Thyroid gland (tissue), 4 donors: ENCODE results near the gene HSPB7. TPM values are rescaled to one million over a fixed set of nuclear protein-coding genes. Genes with fewer than 3 reads are reported as not detected.
"Not testable (repeated sequence)": the region's sequence is repeated elsewhere in the genome, so short reads cannot be mapped to it uniquely, and the experiment has no call there.

Experiments
- DNase-seq, 2 donors: peaks; one replicate each; pipeline ENCODE4 v3.0.0-alpha.2; 2019
- H3K27ac ChIP-seq, 3 donors: fragments of 200-600 bp; sonication (generic); 1 replicate in 2 of 3; 2 replicates in 1 of 3; pipeline ENCODE4 v1.5.1; 2016 to 2019; ENCODE audit warnings: mild to moderate bottlenecking in 1 of 3, moderate library complexity in 1 of 3
- H3K27me3 ChIP-seq: fragments of 200-600 bp; sonication (generic); one replicate; pipeline ENCODE4 v1.5.1; 2019
- H3K36me3 ChIP-seq, 2 donors: fragments of 200-600 bp; sonication (generic); one replicate each; pipeline ENCODE4 v1.5.1; 2016 to 2019
- H3K4me1 ChIP-seq, 2 donors: fragments of 200-600 bp; sonication (generic); one replicate each; pipeline ENCODE4 v1.5.1; 2017 to 2019
- H3K4me3 ChIP-seq, 3 donors: fragments of 200-600 bp; sonication (generic); replicated peaks in 1 of 3; 1 replicate in 2 of 3; 2 replicates in 1 of 3; pipeline ENCODE4 v1.5.1; 2016; ENCODE audit warnings: mild to moderate bottlenecking in 1 of 3
- H3K9me3 ChIP-seq: fragments of 200-600 bp; sonication (generic); one replicate; pipeline ENCODE4 v1.5.1; 2017
- CTCF ChIP-seq, 6 experiments: fragments of 200-600 bp in 3 of 6; fragments of 450-650 bp in 3 of 6; sonication (generic) in 3 of 6; IDR thresholded peaks; one replicate each; pipeline ENCODE4 v1.5.1; 2016 to 2019; ENCODE audit warnings: antibody characterized with exemption in 6 of 6, mild to moderate bottlenecking in 2 of 6, inconsistent platforms in 1 of 6, moderate library complexity in 1 of 6
- POLR2A ChIP-seq, 2 donors: fragments of 450-650 bp; IDR thresholded peaks; one replicate each; pipeline ENCODE4 v1.6.1; 2017; ENCODE audit warnings: antibody characterized with exemption in 2 of 2, mild to moderate bottlenecking in 2 of 2, moderate library complexity in 1 of 2
- WGBS, 2 donors: methylation state at CpG; one replicate each; pipeline ENCODE4 v1.1.5; 2017; 5-methylcytosine and 5-hydroxymethylcytosine counted together
- intact Hi-C: fragments of 100-400 bp; cut with DNase I; formaldehyde crosslinking; loops from one replicate; pipeline ENCODE4 v1.15.1; 2023
- total RNA-seq, 4 donors: library from RNA; depleted of rRNA; stranded (reverse); fragments of >200 nt; gene quantifications; one replicate each; pipeline ENCODE4 v1.2.3, GENCODE V29; 2016

The HSPB7 gene
- total RNA-seq, 4 donors from 2014 or later: 0.81 to 9.0 (median 2.9) TPM

GRCh38 chr1:16022393-16022792 lies 4.5 kb upstream of the HSPB7 start:
- no peak for DNase-seq
- H3K9me3 ChIP-seq: no peaks in the 10 kb centered on the region
- 80 to 84% methylated on average over 11 of the region's 11 CpGs for WGBS, 2 donors
- H3K36me3 ChIP-seq: no peaks in the 10 kb centered on the region
- no peak overlapping the region for H3K4me3 ChIP-seq
- no peaks in the 10 kb centered on the region for H3K27me3 ChIP-seq
- TF ChIP-seq CTCF (IDR thresholded peaks at IDR 0.05) (no peak), POLR2A (IDR thresholded peaks at IDR 0.05) (no peak)
- peaks cover 41 to 47% of the 10 kb centered on the region in 2 donors for H3K4me1 ChIP-seq
- intact Hi-C loops: no loop called here
- H3K27ac ChIP-seq: peak overlapping the region in 1 of 3 donors; percentile 5

GRCh38 chr1:16021681-16022080 lies 3.8 kb upstream of the HSPB7 start, which contains the start of gene CLCNKA:
TSS of gene CLCNKA (plus strand) at chr1:16022036. CDS start at chr1:16022620, 584 bp downstream.
- intact Hi-C loops: no loop called here
- peak in 1 of 2 donors; percentile 43 for TF ChIP-seq POLR2A (IDR thresholded peaks at IDR 0.05)
- no peak for TF ChIP-seq CTCF (IDR thresholded peaks at IDR 0.05)
- Histone ChIP-seq H3K27me3 (no peaks in the 10 kb centered on the region), H3K9me3 (no peaks in the 10 kb centered on the region), H3K4me3 (no peak within 1 kb of the TSS), H3K36me3 (no peaks in the 10 kb centered on the region), H3K27ac (peak within 1 kb of the TSS in 2 of 3 donors; percentile 5 to 33), H3K4me1 (peaks cover 42% of the 10 kb centered on the region in 2 donors)
- WGBS, 2 donors: 30 to 41% methylated on average over 6 of the region's 6 CpGs
- peak; percentile 88 to 91 for DNase-seq

GRCh38 chr1:16020878-16021277 lies 3.0 kb upstream of the HSPB7 start:
- intact Hi-C loops, DNase-seq, H3K27me3 ChIP-seq, H3K36me3 ChIP-seq, H3K9me3 ChIP-seq, H3K4me3 ChIP-seq: not testable (repeated sequence)
- WGBS, 2 donors: 100% methylated on average over 1 of the region's 9 CpGs; no CpG with 5 or more reads in 1 of the 2 donors
- peaks cover 41 to 45% of the 10 kb centered on the region in 2 donors for H3K4me1 ChIP-seq
- H3K27ac ChIP-seq: peak overlapping the region in 1 of 3 donors; percentile 33

- Histone ChIP-seq H3K36me3 (no peaks in the 10 kb centered on the region), H3K27ac (peak overlapping the region in 1 of 3 donors; percentile 96), H3K9me3 (no peaks in the 10 kb centered on the region), H3K27me3 (no peaks in the 10 kb centered on the region), H3K4me1 (peaks cover 45 to 48% of the 10 kb centered on the region in 2 donors), H3K4me3 (no peak overlapping the region)
- WGBS, 2 donors: 57 to 72% methylated on average over 4 to 6 of the region's 6 CpGs
- no peak for TF ChIP-seq POLR2A (IDR thresholded peaks at IDR 0.05)
- no peak for TF ChIP-seq CTCF (IDR thresholded peaks at IDR 0.05)
- DNase-seq: peak in 1 of 2 donors; percentile 41
- intact Hi-C loops: no loop called here
Measured at GRCh38 chr1:16020325-16020724, 2.5 kb upstream of the HSPB7 start.

- Histone ChIP-seq H3K4me3 (no peak overlapping the region), H3K36me3 (no peaks in the 10 kb centered on the region), H3K27ac (peak overlapping the region in 2 of 3 donors; percentile 67 to 96), H3K27me3 (no peaks in the 10 kb centered on the region), H3K4me1 (peaks cover 51 to 54% of the 10 kb centered on the region in 2 donors), H3K9me3 (no peaks in the 10 kb centered on the region)
- intact Hi-C loops: no loop called here
- 66 to 68% methylated on average over 8 to 9 of the region's 9 CpGs for WGBS, 2 donors
- no peak for TF ChIP-seq CTCF (IDR thresholded peaks at IDR 0.05)
- no peak for TF ChIP-seq POLR2A (IDR thresholded peaks at IDR 0.05)
- DNase-seq: peak in 1 of 2 donors; percentile 73
Measured at GRCh38 chr1:16019644-16020277, 1.9 kb upstream of the HSPB7 start.
